SU-DHL-6 (cell line): ENCODE measurements around the gene TOR1A.

Source experiments
- H2AFZ ChIP-seq: fragments of 200-600 bp; sonication (generic); 2 replicates; pipeline ENCODE4 v1.6.1; 2014; ENCODE audit warnings: low read depth, mild to moderate bottlenecking, moderate library complexity, mixed read lengths, antibody characterized with exemption, low read length; ENCODE audit not compliant: severe bottlenecking
- H3F3A ChIP-seq: fragments of 200-600 bp; shearing (Covaris generic); 2 replicates; pipeline ENCODE4 v1.6.0; 2016; ENCODE audit warnings: antibody characterized with exemption, mild to moderate bottlenecking; ENCODE audit not compliant: insufficient read depth
- H3K27ac ChIP-seq: fragments of 200-600 bp; sonication (generic); 2 replicates; pipeline ENCODE4 v1.5.1; 2016; ENCODE audit warnings: low read depth, mild to moderate bottlenecking, low read length, moderate library complexity, mixed read lengths
- H3K27me3 ChIP-seq: fragments of 200-600 bp; sonication (generic), shearing (Covaris generic); 2 replicates; pipeline ENCODE4 v1.6.0; 2014; ENCODE audit warnings: mild to moderate bottlenecking, low read length
- H3K36me3 ChIP-seq: fragments of 200-600 bp; sonication (generic); 2 replicates; pipeline ENCODE4 v1.6.1; 2014; ENCODE audit warnings: mild to moderate bottlenecking, low read length, mixed read lengths
- H3K4me2 ChIP-seq: fragments of 300-600, 200-600 bp; shearing (Covaris generic), sonication (generic); 2 replicates; pipeline ENCODE4 v1.6.0; 2014; ENCODE audit warnings: low read length, low read depth, mild to moderate bottlenecking; ENCODE audit not compliant: poor library complexity, severe bottlenecking
- H3K4me3 ChIP-seq: fragments of 200-600 bp; sonication (generic); 2 replicates; pipeline ENCODE4 v1.5.1; 2014; ENCODE audit warnings: antibody characterized with exemption, low read length, mild to moderate bottlenecking, mixed read lengths; ENCODE audit not compliant: insufficient read depth, poor library complexity, severe bottlenecking
- H3K79me2 ChIP-seq: fragments of 200-600 bp; sonication (generic); 2 replicates; pipeline ENCODE4 v1.6.1; 2014; ENCODE audit warnings: mild to moderate bottlenecking, low read length, moderate library complexity; ENCODE audit not compliant: insufficient read depth
- H3K9ac ChIP-seq: fragments of 200-600 bp; sonication (generic); 2 replicates; pipeline ENCODE4 v1.7.0; 2014; ENCODE audit warnings: mild to moderate bottlenecking, low read length
- H3K9me2 ChIP-seq: fragments of 200-600 bp; sonication (generic); replicated peaks from 2 replicates; pipeline ENCODE4 v1.6.1; 2014; ENCODE audit warnings: low read length; ENCODE audit not compliant: insufficient read depth
- H3K9me3 ChIP-seq: fragments of 200-600 bp; sonication (generic); 2 replicates; pipeline ENCODE4 v1.6.1; 2014; ENCODE audit warnings: low read length, mixed read lengths; ENCODE audit not compliant: insufficient read depth
- H4K20me1 ChIP-seq: fragments of 200-600 bp; sonication (generic); 2 replicates; pipeline ENCODE4 v1.6.1; 2014; ENCODE audit warnings: low read depth, mild to moderate bottlenecking, antibody characterized with exemption, low read length, moderate library complexity, mixed read lengths
- CTCF ChIP-seq: fragments of 200-600 bp; sonication (generic); IDR thresholded peaks from one replicate; pipeline ENCODE4 v1.5.1; 2017; ENCODE audit warnings: antibody characterized with exemption, mild to moderate bottlenecking, low read length, moderate library complexity; ENCODE audit not compliant: insufficient read depth, poor library complexity, severe bottlenecking
- EZH2phosphoT487 ChIP-seq: fragments of 200-600 bp; sonication (generic), shearing (Covaris generic); conservative IDR thresholded peaks from 2 replicates; pipeline ENCODE4 v1.6.1; 2018; ENCODE audit warnings: mild to moderate bottlenecking, antibody characterized with exemption, low read length, moderate library complexity, mixed read lengths

TOR1A gene

GRCh38 chr9:129769669-129770068 is 54.3 kb downstream of the TOR1A start:
- no peak overlapping the region for H3K9ac ChIP-seq
- no peak overlapping the region for H2AFZ ChIP-seq
- no peaks in the 10 kb centered on the region for H3K79me2 ChIP-seq
- no peak overlapping the region for H3K4me2 ChIP-seq
- H3F3A ChIP-seq: no peaks in the 10 kb centered on the region
- no peaks in the 10 kb centered on the region for H3K36me3 ChIP-seq
- no peaks in the 10 kb centered on the region for H3K27me3 ChIP-seq
- H3K4me3 ChIP-seq: no peak overlapping the region
- no peaks in the 10 kb centered on the region for H4K20me1 ChIP-seq
- no peak for TF ChIP-seq EZH2phosphoT487
- TF ChIP-seq CTCF: no peak
- no peaks in the 10 kb centered on the region for H3K9me2 ChIP-seq
- no peaks in the 10 kb centered on the region for H3K9me3 ChIP-seq
- H3K27ac ChIP-seq: no peak overlapping the region

- no peak overlapping the region for H3K27ac ChIP-seq
- H3K4me3 ChIP-seq: no peak overlapping the region
Measured at GRCh38 chr9:129768486-129768885, 55.5 kb downstream of the TOR1A start.

GRCh38 chr9:129765764-129766317 is 58.1 kb downstream of the TOR1A start:
- Histone ChIP-seq H2AFZ (no peak overlapping the region), H3K4me2 (no peak overlapping the region)
- TF ChIP-seq EZH2phosphoT487 (no peak), CTCF (no peak)

More at GRCh38 chr9:129768486-129768885, 55.5 kb downstream of the TOR1A start:
- Histone ChIP-seq H3K9ac (no peak overlapping the region), H3K4me2 (no peak overlapping the region), H3K79me2 (no peaks in the 10 kb centered on the region), H3K36me3 (no peaks in the 10 kb centered on the region), H3K9me2 (no peaks in the 10 kb centered on the region), H4K20me1 (no peaks in the 10 kb centered on the region), H3K9me3 (no peaks in the 10 kb centered on the region), H3K27me3 (no peaks in the 10 kb centered on the region), H2AFZ (no peak overlapping the region), H3F3A (no peaks in the 10 kb centered on the region)
- TF ChIP-seq CTCF (no peak), EZH2phosphoT487 (no peak)

More at GRCh38 chr9:129765764-129766317, 58.1 kb downstream of the TOR1A start:
- H3F3A ChIP-seq: no peaks in the 10 kb centered on the region
- no peak overlapping the region for H3K27ac ChIP-seq
- no peak overlapping the region for H3K9ac ChIP-seq
- H3K4me3 ChIP-seq: no peak overlapping the region
- H3K36me3 ChIP-seq: no peaks in the 10 kb centered on the region
- H3K9me3 ChIP-seq: no peaks in the 10 kb centered on the region
- no peaks in the 10 kb centered on the region for H3K9me2 ChIP-seq
- no peaks in the 10 kb centered on the region for H4K20me1 ChIP-seq
- no peaks in the 10 kb centered on the region for H3K27me3 ChIP-seq
- no peaks in the 10 kb centered on the region for H3K79me2 ChIP-seq
